Neural cell (in vitro differentiated cells): Measurements from ENCODE around the gene MAP3K13. TPM values are rescaled to one million over a fixed set of nuclear protein-coding genes. Genes with fewer than 3 reads are reported as not detected.

ENCODE experiments used
- H2AFZ ChIP-seq: fragments of 200-600, 300-800 bp; sonication (generic), shearing (Covaris generic); 2 replicates; pipeline ENCODE4 v1.6.0; 2014; ENCODE audit warnings: low read depth, mild to moderate bottlenecking, antibody characterized with exemption, low read length, moderate library complexity
- H3F3A ChIP-seq: fragments of 200-600 bp; shearing (Covaris generic); 2 replicates; pipeline ENCODE4 v1.6.1; 2016; ENCODE audit warnings: mild to moderate bottlenecking, moderate library complexity, mixed read lengths, antibody characterized with exemption, low read length; ENCODE audit not compliant: insufficient read depth, poor library complexity, severe bottlenecking
- H3K27ac ChIP-seq: fragments of 200-600, 300-800 bp; sonication (generic), shearing (Covaris generic); 2 replicates; pipeline ENCODE4 v1.5.1; 2014; ENCODE audit warnings: mild to moderate bottlenecking, low read length, moderate library complexity
- H3K27me3 ChIP-seq: fragments of 300-800, 200-600 bp; sonication (generic), shearing (Covaris generic); 2 replicates; pipeline ENCODE4 v1.6.0; 2014; ENCODE audit warnings: mild to moderate bottlenecking, low read depth, low read length, moderate library complexity; ENCODE audit not compliant: insufficient read depth
- H3K36me3 ChIP-seq: fragments of 300-800, 200-600 bp; sonication (generic), shearing (Covaris generic); 2 replicates; pipeline ENCODE4 v1.5.1; 2014; ENCODE audit warnings: mild to moderate bottlenecking, antibody characterized with exemption, low read length, moderate library complexity; ENCODE audit not compliant: insufficient read depth
- H3K4me2 ChIP-seq: fragments of 300-800, 200-600 bp; sonication (generic), shearing (Covaris generic); 2 replicates; pipeline ENCODE4 v1.6.0; 2014; ENCODE audit warnings: mild to moderate bottlenecking, low read length
- H3K4me3 ChIP-seq: fragments of 300-800, 200-600 bp; sonication (generic), shearing (Covaris generic); 2 replicates; pipeline ENCODE4 v1.5.1; 2014; ENCODE audit warnings: mild to moderate bottlenecking, low read length, moderate library complexity
- H3K79me2 ChIP-seq: fragments of 200-600 bp; shearing (Covaris generic); replicated peaks from 2 replicates; pipeline ENCODE4 v1.6.0; 2014; ENCODE audit warnings: mild to moderate bottlenecking, low read length, moderate library complexity; ENCODE audit not compliant: insufficient read depth
- H3K9ac ChIP-seq: fragments of 300-800, 200-600 bp; sonication (generic), shearing (Covaris generic); 2 replicates; pipeline ENCODE4 v1.6.1; 2016; ENCODE audit warnings: mild to moderate bottlenecking, low read length, mixed read lengths
- H3K9me2 ChIP-seq: fragments of 200-600 bp; shearing (Covaris generic); 2 replicates; pipeline ENCODE4 v1.6.1; 2016; ENCODE audit warnings: mild to moderate bottlenecking, low read length, mixed read lengths; ENCODE audit not compliant: insufficient read depth
- H3K9me3 ChIP-seq: fragments of 200-600, 300-800 bp; sonication (generic), shearing (Covaris generic); 2 replicates; pipeline ENCODE4 v1.6.1; 2016; ENCODE audit warnings: mild to moderate bottlenecking, mixed run types, low read length, moderate library complexity, mixed read lengths
- H4K20me1 ChIP-seq: fragments of 200-600 bp; shearing (Covaris generic); 2 replicates; pipeline ENCODE4 v1.6.1; 2016; ENCODE audit warnings: mild to moderate bottlenecking, mixed run types; ENCODE audit not compliant: insufficient read depth
- CTCF ChIP-seq: fragments of 450-650 bp; IDR thresholded peaks from 2 replicates; pipeline ENCODE4 v1.5.1; 2014; ENCODE audit warnings: antibody characterized with exemption, mild to moderate bottlenecking, moderate library complexity; ENCODE audit not compliant: poor library complexity, severe bottlenecking
- EP300 ChIP-seq: fragments of 450-650 bp; conservative IDR thresholded peaks from 2 replicates; pipeline ENCODE4 v1.6.1; 2014; ENCODE audit warnings: antibody characterized with exemption, mild to moderate bottlenecking, moderate library complexity; ENCODE audit not compliant: poor library complexity, severe bottlenecking
- EZH2 ChIP-seq: fragments of 200-600, 300-800 bp; shearing (Covaris generic), sonication (generic); IDR thresholded peaks from 2 replicates; pipeline ENCODE4 v1.6.1; 2014; ENCODE audit warnings: antibody characterized with exemption, low read length, borderline replicate concordance, mild to moderate bottlenecking; ENCODE audit not compliant: insufficient read depth, poor library complexity, severe bottlenecking
- MXI1 ChIP-seq: fragments of 450-650 bp; conservative IDR thresholded peaks from 2 replicates; pipeline ENCODE4 v1.6.1; 2014; ENCODE audit warnings: antibody characterized with exemption, mild to moderate bottlenecking; ENCODE audit not compliant: poor library complexity, severe bottlenecking
- POLR2AphosphoS5 ChIP-seq: IDR thresholded peaks from 2 replicates; pipeline ENCODE4 v1.6.1; 2012
- RAD21 ChIP-seq: fragments of 450-650 bp; conservative IDR thresholded peaks from 2 replicates; pipeline ENCODE4 v1.6.1; 2014; ENCODE audit warnings: antibody characterized with exemption, mild to moderate bottlenecking, moderate library complexity
- REST ChIP-seq: IDR thresholded peaks from 2 replicates; pipeline ENCODE4 v1.6.1; 2012; ENCODE audit warnings: borderline replicate concordance
- SMC3 ChIP-seq: fragments of 450-650 bp; conservative IDR thresholded peaks from 2 replicates; pipeline ENCODE4 v1.6.1; 2014; ENCODE audit warnings: antibody characterized with exemption, mild to moderate bottlenecking, moderate library complexity; ENCODE audit not compliant: poor library complexity
- TAF1 ChIP-seq: IDR thresholded peaks from 2 replicates; pipeline ENCODE4 v1.6.1; 2012; ENCODE audit warnings: low read depth
- polyA plus RNA-seq: library from polyadenylated mRNA; depleted of rRNA; stranded (reverse); fragments of >200 nt; gene quantifications from 2 replicates; pipeline ENCODE4 v1.2.3, GENCODE V29; 2014

Gene MAP3K13
- polyA plus RNA-seq, 1 donor from 2014 or later: 33.8 TPM

GRCh38 chr3:185504636-185505035 is 141.7 kb downstream of the MAP3K13 start:
- Histone ChIP-seq H3K4me3 (no peak overlapping the region), H3K27me3 (no peaks in the 10 kb centered on the region), H3K79me2 (no peaks in the 10 kb centered on the region), H4K20me1 (no peaks in the 10 kb centered on the region), H3K36me3 (no peaks in the 10 kb centered on the region), H2AFZ (no peak overlapping the region), H3K27ac (no peak overlapping the region), H3K4me2 (no peak overlapping the region), H3K9me2 (no peaks in the 10 kb centered on the region), H3K9me3 (no peaks in the 10 kb centered on the region), H3F3A (no peaks in the 10 kb centered on the region), H3K9ac (no peak overlapping the region)
- TF ChIP-seq EZH2 (no peak), POLR2AphosphoS5 (no peak), EP300 (no peak), REST (no peak), MXI1 (no peak)

- Histone ChIP-seq H3K27ac (no peak overlapping the region), H2AFZ (no peak overlapping the region), H3K9me3 (no peaks in the 10 kb centered on the region), H3K9ac (no peak overlapping the region), H4K20me1 (no peaks in the 10 kb centered on the region), H3K4me2 (no peak overlapping the region), H3K79me2 (no peaks in the 10 kb centered on the region), H3K9me2 (no peaks in the 10 kb centered on the region), H3K36me3 (no peaks in the 10 kb centered on the region), H3F3A (no peaks in the 10 kb centered on the region), H3K27me3 (no peaks in the 10 kb centered on the region), H3K4me3 (no peak overlapping the region)
- TF ChIP-seq EP300: no peak
- TF ChIP-seq EZH2: no peak
- TF ChIP-seq CTCF: no peak
- TF ChIP-seq TAF1: no peak
- no peak for TF ChIP-seq SMC3
- no peak for TF ChIP-seq REST
- TF ChIP-seq MXI1: no peak
- no peak for TF ChIP-seq RAD21
- no peak for TF ChIP-seq POLR2AphosphoS5
Observed at GRCh38 chr3:185507883-185508282, 144.9 kb downstream of the MAP3K13 start.
